GM12878 (cell line): Measurements from ENCODE around the gene P2RX6. TPM values are rescaled to one million over a fixed set of nuclear protein-coding genes. Genes with fewer than 3 reads are reported as not detected.

Experiments used
- ATAC-seq: fragments of 200-7000 bp; cut with Tn5 transposase; 3 replicates; pipeline ENCODE4 v1.9.1; 2020; ENCODE audit warnings: mild to moderate bottlenecking, moderate library complexity
- BruUV-seq: library from RNA; stranded (reverse); fragments of 400-500 nt; replicated peaks from 2 replicates; lab custom pipeline; 2021; lab: Mats Ljungman, UMichigan
- CTCF ChIA-PET: fragments of 300-600 bp; sonication (Branson Sonifier 250); formaldehyde crosslinking; extraction: SDS; loops from one replicate; lab custom pipeline; 2021; ENCODE audit warnings: inconsistent platforms; lab: Yijun Ruan, JAX
- POLR2A ChIA-PET: fragments of 350-600 bp; formaldehyde crosslinking; extraction: SDS; loops from one replicate; lab custom pipeline; 2021; ENCODE audit warnings: inconsistent platforms; lab: Charles Lee
- RAD21 ChIA-PET: fragments of 300-600 bp; sonication (Branson Sonifier 250); formaldehyde crosslinking; loops from one replicate; lab custom pipeline; 2023; ENCODE audit warnings: antibody characterized with exemption; ENCODE audit not compliant: unreplicated experiment; lab: Charles Lee
- SMC1A ChIA-PET: fragments of 300-600 bp; sonication (Branson Sonifier 250); formaldehyde crosslinking; loops from one replicate; lab custom pipeline; 2023; ENCODE audit not compliant: unreplicated experiment, uncharacterized antibody; lab: Charles Lee
- DNase-seq: peaks from one replicate; pipeline ENCODE4 v3.0.0-alpha.2; 2011; ENCODE audit warnings: low read depth, low spot score
- FAIRE-seq: peaks from 3 replicates; lab custom pipeline; 2011; peaks lifted over from hg19 to GRCh38; lab: Jason Lieb, UNC
- H2AFZ ChIP-seq: 2 replicates; pipeline ENCODE4 v1.6.0; 2011; ENCODE audit warnings: low read depth, low read length, control low read depth; ENCODE audit not compliant: control insufficient read depth
- H3K27ac ChIP-seq: 2 replicates; pipeline ENCODE4 v1.5.1; 2011; ENCODE audit warnings: control low read depth; ENCODE audit not compliant: control insufficient read depth, insufficient read depth
- H3K27me3 ChIP-seq, 2 experiments: replicated peaks in 1 of 2; 2 replicates each; pipeline versions ENCODE4 v1.6.0 to v1.6.1; 2011; ENCODE audit warnings: low read length in 1 of 2; ENCODE audit not compliant: control insufficient read depth in 2 of 2, insufficient read depth in 2 of 2
- H3K36me3 ChIP-seq, 2 experiments: 2 replicates each; pipeline ENCODE4 v1.5.1; 2011; ENCODE audit warnings: low read length in 1 of 2; ENCODE audit not compliant: control insufficient read depth in 2 of 2, insufficient read depth in 2 of 2
- H3K4me1 ChIP-seq: 2 replicates; pipeline ENCODE4 v1.6.1; 2011; ENCODE audit warnings: mild to moderate bottlenecking, low read length, moderate library complexity, mixed read lengths; ENCODE audit not compliant: control insufficient read depth, insufficient read depth
- H3K4me2 ChIP-seq: 2 replicates; pipeline ENCODE4 v1.6.0; 2011; ENCODE audit warnings: control low read depth; ENCODE audit not compliant: control insufficient read depth, insufficient read depth
- H3K4me3 ChIP-seq: fragments of 200-600 bp; sonication (generic); 2 replicates; pipeline ENCODE4 v1.5.1; 2016
- H3K79me2 ChIP-seq: 2 replicates; pipeline ENCODE4 v1.6.0; 2011; ENCODE audit warnings: low read length; ENCODE audit not compliant: control insufficient read depth, insufficient read depth
- H3K9ac ChIP-seq: 2 replicates; pipeline ENCODE4 v1.8.0; 2011; ENCODE audit warnings: low read length, control low read depth, mixed read lengths; ENCODE audit not compliant: control insufficient read depth, insufficient read depth
- H3K9me3 ChIP-seq: replicated peaks from 3 replicates; pipeline ENCODE4 v1.5.1; 2011; ENCODE audit warnings: mild to moderate bottlenecking, low read length; ENCODE audit not compliant: control insufficient read depth, insufficient read depth
- H4K20me1 ChIP-seq: 2 replicates; pipeline ENCODE4 v1.6.0; 2011; ENCODE audit not compliant: control insufficient read depth, insufficient read depth
- CEBPB ChIP-seq, 2 experiments: fragments of 150-350 bp in 1 of 2; IDR thresholded peaks; 2 replicates each; pipeline ENCODE4 v1.6.1; 2012 to 2014; ENCODE audit warnings: low read depth in 2 of 2, low read length in 2 of 2, borderline replicate concordance in 1 of 2, inconsistent platforms in 1 of 2
- CREM ChIP-seq: IDR thresholded peaks from 2 replicates; pipeline ENCODE4 v1.6.1; 2014; ENCODE audit warnings: antibody characterized with exemption, low read depth
- ETV6 ChIP-seq, 2 experiments: fragments of 450-650 bp in 1 of 2; IDR thresholded peaks in 1 of 2; conservative IDR thresholded peaks in 1 of 2; 2 replicates each; pipeline ENCODE4 v1.6.1; 2014; ENCODE audit warnings: antibody characterized with exemption in 1 of 2, borderline replicate concordance in 1 of 2, low read depth in 1 of 2, mild to moderate bottlenecking in 1 of 2, moderate library complexity in 1 of 2
- IKZF2 ChIP-seq, 2 experiments: fragments of 450-650 bp; IDR thresholded peaks; 2 replicates each; pipeline ENCODE4 v1.6.1; 2017; ENCODE audit warnings: mild to moderate bottlenecking in 2 of 2, moderate library complexity in 2 of 2
- NFYB ChIP-seq: IDR thresholded peaks from 2 replicates; pipeline ENCODE4 v1.6.1; 2011; ENCODE audit warnings: low read depth, mild to moderate bottlenecking, low read length, improper control_type of control experiment, moderate library complexity; ENCODE audit not compliant: insufficient read depth
- NR2C1 ChIP-seq: fragments of 450-650 bp; IDR thresholded peaks from 2 replicates; pipeline ENCODE4 v1.6.1; 2017; ENCODE audit warnings: antibody characterized with exemption, mild to moderate bottlenecking, moderate library complexity
- RUNX3 ChIP-seq: IDR thresholded peaks from 2 replicates; pipeline ENCODE4 v1.6.1; 2012; ENCODE audit warnings: low read length, inconsistent platforms
- SP1 ChIP-seq: IDR thresholded peaks from one replicate; pipeline ENCODE4 v1.6.1; 2011; ENCODE audit warnings: low read depth, low read length
- TBL1XR1 ChIP-seq: IDR thresholded peaks from 2 replicates; pipeline ENCODE4 v1.6.1; 2012; ENCODE audit warnings: low read depth, low read length, improper control_type of control experiment
- TCF12 ChIP-seq: IDR thresholded peaks from 2 replicates; pipeline ENCODE4 v1.6.1; 2011; ENCODE audit warnings: low read depth, mild to moderate bottlenecking, low read length
- WRNIP1 ChIP-seq: IDR thresholded peaks from 2 replicates; pipeline ENCODE4 v1.6.1; 2011; ENCODE audit warnings: low read depth, low read length, improper control_type of control experiment, borderline replicate concordance
- ZNF24 ChIP-seq: fragments of 450-650 bp; IDR thresholded peaks from 2 replicates; pipeline ENCODE4 v1.6.1; 2017; ENCODE audit warnings: antibody characterized with exemption, mild to moderate bottlenecking
- WGBS: methylation state at CpG from one replicate; pipeline ENCODE4 v1.1.6; 2016; ENCODE audit warnings: low lambda C conversion rate; ENCODE audit not compliant: insufficient replicate concordance, insufficient coverage; ENCODE audit errors: missing lambda C conversion rate; 5-methylcytosine and 5-hydroxymethylcytosine counted together
- in situ Hi-C: fragments of 300-500 bp; cut with MboI; formaldehyde crosslinking; loops from 9 replicates; pipeline ENCODE4 v1.14.3; 2018; ENCODE audit warnings: mixed read lengths
- intact Hi-C: fragments of 100-400 bp; cut with micrococcal nuclease; formaldehyde crosslinking; loops from one replicate; pipeline ENCODE4 v1.14.2; 2022; ENCODE audit not compliant: unreplicated experiment
- polyA plus RNA-seq, 11 experiments: library from polyadenylated mRNA; depleted of rRNA in 4 of 11; unstranded in 6 of 11; stranded (reverse) in 5 of 11; fragments of >200 nt; fragmentation: Nextera tagmentation in 4 of 11; fragmentation: Illumina TruSeq in 1 of 11; extraction: Ambion mirVana in 4 of 11; extraction: Trizol in 1 of 11; gene quantifications; 1 replicate in 1 of 11; 2 replicates in 10 of 11; pipeline versions ENCODE4 v1.2.1 to v1.2.3, GENCODE V29; 2011 to 2016; ENCODE audit warnings: inconsistent platforms in 2 of 11, missing spikeins in 2 of 11, low read depth in 1 of 11
- total RNA-seq, 4 experiments: library from RNA; depleted of rRNA in 3 of 4; stranded (reverse); fragments of >200 nt in 3 of 4; fragmentation: Illumina TruSeq in 1 of 4; extraction: Trizol in 1 of 4; gene quantifications; 2 replicates each; pipeline versions ENCODE4 v1.2.1 to v1.2.3, GENCODE V29; 2013 to 2021
- TF ChIP-seq, protein P1 (sequence below): IDR thresholded peaks from 2 replicates; pipeline ENCODE4 v1.6.1; 2011; ENCODE audit warnings: mild to moderate bottlenecking, low read depth, low read length, moderate library complexity; ENCODE audit not compliant: insufficient replicate concordance
- TF ChIP-seq, protein P2 (sequence below): IDR thresholded peaks from 2 replicates; pipeline ENCODE4 v1.6.1; 2011; ENCODE audit warnings: low read depth, mild to moderate bottlenecking, low read length, moderate library complexity, borderline replicate concordance; ENCODE audit errors: extremely low read depth
- TF ChIP-seq, protein P3 (sequence below): fragments of 450-650 bp; formaldehyde crosslinking; IDR thresholded peaks from 2 replicates; pipeline ENCODE4 v1.5.0; 2022; ENCODE audit warnings: mild to moderate bottlenecking, missing genetic modification characterization
- TF ChIP-seq, protein P4 (sequence below): fragments of 450-650 bp; IDR thresholded peaks from 2 replicates; pipeline ENCODE4 v1.6.1; 2016; ENCODE audit warnings: mild to moderate bottlenecking

P2RX6 gene
- total and polyA plus RNA-seq, 10 of the 15 experiments (the other 5 are each of a cell fraction or from before 2014, with no cell fraction given): 0.03 to 0.21 (median 0.07) TPM; not detected in 5

DNA sequence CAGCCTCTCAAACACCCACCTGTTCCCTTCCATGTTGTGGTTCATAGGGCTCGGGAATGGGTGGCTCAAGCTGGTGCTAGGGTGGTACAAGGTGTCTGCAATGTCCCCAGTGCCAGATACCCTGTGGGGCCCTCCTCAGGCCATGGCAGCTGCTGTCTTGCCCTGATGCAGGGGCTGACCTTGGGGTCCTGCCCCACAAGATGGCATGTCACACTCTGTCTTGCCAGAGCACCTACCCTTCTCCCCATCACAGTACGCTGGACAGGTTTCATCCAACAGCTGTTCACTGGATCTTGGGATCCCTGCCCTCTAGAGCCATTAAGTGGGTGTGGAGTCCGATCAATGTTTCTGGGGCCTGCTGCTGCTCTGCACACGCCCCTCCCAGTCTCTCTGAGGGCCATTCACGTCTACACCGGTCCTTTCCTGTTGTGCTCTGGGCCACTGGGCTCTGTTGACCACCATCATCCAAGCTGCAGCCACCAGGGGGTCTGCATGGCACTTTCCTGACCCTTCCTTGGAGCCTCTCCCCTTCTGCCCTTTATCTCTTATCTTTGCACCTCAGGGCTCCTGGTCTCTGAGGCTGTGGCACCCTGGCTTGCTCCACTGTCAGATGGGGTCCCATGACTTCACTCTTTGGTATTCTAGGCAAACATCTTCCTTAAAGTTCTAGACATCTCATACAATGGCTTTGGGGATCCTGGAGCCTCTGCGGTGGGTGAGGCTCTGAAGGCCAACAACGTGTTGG is 37.9 kb downstream of the P2RX6 start:
- H4K20me1 ChIP-seq: no peaks in the 10 kb centered on the region
- DNase-seq (no peak), FAIRE-seq (no peak), ATAC-seq (no peak)
- no peaks in the 10 kb centered on the region for H3K79me2 ChIP-seq
- H3K9ac ChIP-seq: no peak overlapping the region
- no peak overlapping the region for H3K4me2 ChIP-seq
- WGBS: 18% methylated on average over 8 of the region's 8 CpGs
- H3K27ac ChIP-seq: no peak overlapping the region
- POLR2A ChIA-PET: no interaction called here
- no peak for TF ChIP-seq ETV6 (conservative IDR thresholded peaks at IDR 0.05 in 1 of 2, IDR thresholded peaks at IDR 0.05 in 1 of 2; ENCODE audit: borderline replicate concordance in 1 of 2, low read depth in 1 of 2)
- no peak for TF ChIP-seq SP1
- no peak for TF ChIP-seq TCF12
- TF ChIP-seq NFYB: no peak
- no peak for TF ChIP-seq ZNF24
- TF ChIP-seq IKZF2 (IDR thresholded peaks at IDR 0.05): no peak
- TF ChIP-seq, protein P1, sequence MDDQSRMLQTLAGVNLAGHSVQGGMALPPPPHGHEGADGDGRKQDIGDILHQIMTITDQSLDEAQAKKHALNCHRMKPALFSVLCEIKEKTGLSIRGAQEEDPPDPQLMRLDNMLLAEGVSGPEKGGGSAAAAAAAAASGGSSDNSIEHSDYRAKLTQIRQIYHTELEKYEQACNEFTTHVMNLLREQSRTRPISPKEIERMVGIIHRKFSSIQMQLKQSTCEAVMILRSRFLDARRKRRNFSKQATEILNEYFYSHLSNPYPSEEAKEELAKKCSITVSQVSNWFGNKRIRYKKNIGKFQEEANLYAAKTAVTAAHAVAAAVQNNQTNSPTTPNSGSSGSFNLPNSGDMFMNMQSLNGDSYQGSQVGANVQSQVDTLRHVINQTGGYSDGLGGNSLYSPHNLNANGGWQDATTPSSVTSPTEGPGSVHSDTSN: no peak
- TF ChIP-seq, protein P2, sequence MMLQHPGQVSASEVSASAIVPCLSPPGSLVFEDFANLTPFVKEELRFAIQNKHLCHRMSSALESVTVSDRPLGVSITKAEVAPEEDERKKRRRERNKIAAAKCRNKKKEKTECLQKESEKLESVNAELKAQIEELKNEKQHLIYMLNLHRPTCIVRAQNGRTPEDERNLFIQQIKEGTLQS: no peak
- TF ChIP-seq, protein P3, sequence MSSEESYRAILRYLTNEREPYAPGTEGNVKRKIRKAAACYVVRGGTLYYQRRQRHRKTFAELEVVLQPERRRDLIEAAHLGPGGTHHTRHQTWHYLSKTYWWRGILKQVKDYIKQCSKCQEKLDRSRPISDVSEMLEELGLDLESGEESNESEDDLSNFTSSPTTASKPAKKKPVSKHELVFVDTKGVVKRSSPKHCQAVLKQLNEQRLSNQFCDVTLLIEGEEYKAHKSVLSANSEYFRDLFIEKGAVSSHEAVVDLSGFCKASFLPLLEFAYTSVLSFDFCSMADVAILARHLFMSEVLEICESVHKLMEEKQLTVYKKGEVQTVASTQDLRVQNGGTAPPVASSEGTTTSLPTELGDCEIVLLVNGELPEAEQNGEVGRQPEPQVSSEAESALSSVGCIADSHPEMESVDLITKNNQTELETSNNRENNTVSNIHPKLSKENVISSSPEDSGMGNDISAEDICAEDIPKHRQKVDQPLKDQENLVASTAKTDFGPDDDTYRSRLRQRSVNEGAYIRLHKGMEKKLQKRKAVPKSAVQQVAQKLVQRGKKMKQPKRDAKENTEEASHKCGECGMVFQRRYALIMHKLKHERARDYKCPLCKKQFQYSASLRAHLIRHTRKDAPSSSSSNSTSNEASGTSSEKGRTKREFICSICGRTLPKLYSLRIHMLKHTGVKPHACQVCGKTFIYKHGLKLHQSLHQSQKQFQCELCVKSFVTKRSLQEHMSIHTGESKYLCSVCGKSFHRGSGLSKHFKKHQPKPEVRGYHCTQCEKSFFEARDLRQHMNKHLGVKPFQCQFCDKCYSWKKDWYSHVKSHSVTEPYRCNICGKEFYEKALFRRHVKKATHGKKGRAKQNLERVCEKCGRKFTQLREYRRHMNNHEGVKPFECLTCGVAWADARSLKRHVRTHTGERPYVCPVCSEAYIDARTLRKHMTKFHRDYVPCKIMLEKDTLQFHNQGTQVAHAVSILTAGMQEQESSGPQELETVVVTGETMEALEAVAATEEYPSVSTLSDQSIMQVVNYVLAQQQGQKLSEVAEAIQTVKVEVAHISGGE (CRISPR knock-in tag): no peak
- TF ChIP-seq WRNIP1: no peak
- TF ChIP-seq, protein P4, sequence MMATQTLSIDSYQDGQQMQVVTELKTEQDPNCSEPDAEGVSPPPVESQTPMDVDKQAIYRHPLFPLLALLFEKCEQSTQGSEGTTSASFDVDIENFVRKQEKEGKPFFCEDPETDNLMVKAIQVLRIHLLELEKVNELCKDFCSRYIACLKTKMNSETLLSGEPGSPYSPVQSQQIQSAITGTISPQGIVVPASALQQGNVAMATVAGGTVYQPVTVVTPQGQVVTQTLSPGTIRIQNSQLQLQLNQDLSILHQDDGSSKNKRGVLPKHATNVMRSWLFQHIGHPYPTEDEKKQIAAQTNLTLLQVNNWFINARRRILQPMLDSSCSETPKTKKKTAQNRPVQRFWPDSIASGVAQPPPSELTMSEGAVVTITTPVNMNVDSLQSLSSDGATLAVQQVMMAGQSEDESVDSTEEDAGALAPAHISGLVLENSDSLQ: no peak
- TF ChIP-seq TBL1XR1: no peak
- TF ChIP-seq RUNX3: no peak
- TF ChIP-seq NR2C1: no peak
- no peak for TF ChIP-seq CEBPB (IDR thresholded peaks at IDR 0.05; ENCODE audit: borderline replicate concordance in 1 of 2, low read depth in 2 of 2, low read length in 2 of 2)
- no peak for TF ChIP-seq CREM
- no peaks in the 10 kb centered on the region for H3K9me3 ChIP-seq
- H3K27me3 ChIP-seq: no peaks in the 10 kb centered on the region; a peak in 2 of 4 replicates
- H2AFZ ChIP-seq: no peak overlapping the region
- SMC1A ChIA-PET: no interaction called here
- intact Hi-C loops: no loop called here
- no peaks in the 10 kb centered on the region for H3K36me3 ChIP-seq
- no peak overlapping the region for H3K4me3 ChIP-seq
- RAD21 ChIA-PET: no interaction called here
- no TSS peak for BruUV-seq
- CTCF ChIA-PET: no interaction called here
- H3K4me1 ChIP-seq: peaks cover 17% of the 10 kb centered on the region
- in situ Hi-C loops: no loop called here
